NB4 (cell line): ENCODE data around the gene VPS25.

Experiments used
- MYC ChIP-seq: IDR thresholded peaks from 2 replicates; pipeline ENCODE4 v1.6.1; 2011; ENCODE audit warnings: low read depth, low read length
- POLR2A ChIP-seq: IDR thresholded peaks from 2 replicates; pipeline ENCODE4 v1.6.1; 2011; ENCODE audit warnings: mild to moderate bottlenecking; ENCODE audit not compliant: insufficient read length; ENCODE audit errors: extremely low read depth
- TF ChIP-seq, protein P1 (sequence below): IDR thresholded peaks from one replicate; pipeline ENCODE4 v1.5.1; 2012; ENCODE audit warnings: low read depth, low read length

DNA sequence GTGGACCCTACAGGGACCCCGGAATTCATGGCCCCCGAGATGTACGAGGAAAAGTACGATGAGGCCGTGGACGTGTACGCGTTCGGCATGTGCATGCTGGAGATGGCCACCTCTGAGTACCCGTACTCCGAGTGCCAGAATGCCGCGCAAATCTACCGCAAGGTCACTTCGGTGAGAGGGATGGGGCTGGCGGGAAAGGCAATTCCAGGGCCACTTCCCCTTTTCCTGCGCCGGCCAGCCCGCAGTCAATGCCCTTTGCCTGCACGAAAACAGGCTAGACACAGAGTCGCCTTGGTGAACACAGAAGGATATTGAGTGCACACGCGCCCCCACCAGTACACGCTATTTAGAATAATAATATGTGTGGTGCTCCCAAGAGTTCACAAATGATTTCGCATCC lies 11.2 kb downstream of the VPS25 start:
- TF ChIP-seq, protein P1, sequence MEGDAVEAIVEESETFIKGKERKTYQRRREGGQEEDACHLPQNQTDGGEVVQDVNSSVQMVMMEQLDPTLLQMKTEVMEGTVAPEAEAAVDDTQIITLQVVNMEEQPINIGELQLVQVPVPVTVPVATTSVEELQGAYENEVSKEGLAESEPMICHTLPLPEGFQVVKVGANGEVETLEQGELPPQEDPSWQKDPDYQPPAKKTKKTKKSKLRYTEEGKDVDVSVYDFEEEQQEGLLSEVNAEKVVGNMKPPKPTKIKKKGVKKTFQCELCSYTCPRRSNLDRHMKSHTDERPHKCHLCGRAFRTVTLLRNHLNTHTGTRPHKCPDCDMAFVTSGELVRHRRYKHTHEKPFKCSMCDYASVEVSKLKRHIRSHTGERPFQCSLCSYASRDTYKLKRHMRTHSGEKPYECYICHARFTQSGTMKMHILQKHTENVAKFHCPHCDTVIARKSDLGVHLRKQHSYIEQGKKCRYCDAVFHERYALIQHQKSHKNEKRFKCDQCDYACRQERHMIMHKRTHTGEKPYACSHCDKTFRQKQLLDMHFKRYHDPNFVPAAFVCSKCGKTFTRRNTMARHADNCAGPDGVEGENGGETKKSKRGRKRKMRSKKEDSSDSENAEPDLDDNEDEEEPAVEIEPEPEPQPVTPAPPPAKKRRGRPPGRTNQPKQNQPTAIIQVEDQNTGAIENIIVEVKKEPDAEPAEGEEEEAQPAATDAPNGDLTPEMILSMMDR, result no peak
- no peak for TF ChIP-seq POLR2A
- no peak for TF ChIP-seq MYC
